Measurements from ENCODE around the gene TUBAL3. TPM values are rescaled to one million over a fixed set of nuclear protein-coding genes. Genes with fewer than 3 reads are reported as not detected.

Gene TUBAL3
- total RNA-seq, 6 experiments from 2014 or later, result not detected

DNA sequence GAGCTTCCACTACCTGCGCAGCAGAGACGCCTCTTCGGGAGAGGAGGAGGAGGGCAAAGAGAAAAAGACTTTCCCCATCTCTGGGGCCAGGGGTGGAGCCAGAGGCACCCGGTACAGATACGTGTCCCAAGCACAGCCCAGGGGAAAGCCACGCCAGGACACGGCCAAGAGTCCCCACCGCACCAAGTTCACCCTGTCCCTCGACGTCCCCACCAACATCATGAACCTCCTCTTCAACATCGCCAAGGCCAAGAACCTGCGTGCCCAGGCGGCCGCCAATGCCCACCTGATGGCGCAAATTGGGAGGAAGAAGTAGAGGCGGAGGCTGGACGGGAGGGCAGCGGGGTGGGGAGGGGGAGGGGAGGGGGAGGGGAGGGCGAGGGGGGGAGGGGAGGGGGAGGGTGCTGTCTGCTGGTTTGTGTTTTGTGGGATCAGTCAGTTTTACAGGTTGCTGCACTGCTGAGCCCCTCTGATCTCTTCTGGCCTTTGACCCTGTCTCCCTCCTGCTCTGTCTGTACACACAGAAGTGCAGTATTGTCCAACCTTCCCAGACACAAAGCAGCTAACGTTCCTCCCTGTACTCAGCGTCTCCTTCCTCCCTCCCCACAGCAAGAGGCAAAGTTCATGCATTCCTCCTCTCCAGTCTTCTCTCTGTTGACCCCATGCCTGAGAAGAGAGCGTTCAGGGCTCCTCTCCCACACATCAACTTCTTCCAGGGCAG is 30.6 kb downstream of the TUBAL3 start:
- H3K4me3 Mint-ChIP-seq, result no peak overlapping the region
- H3K9me3 Mint-ChIP-seq, result peaks cover 8% of the 10 kb centered on the region; the same call in 1 of the 2 replicates
- no peaks in the 10 kb centered on the region for H3K4me1 Mint-ChIP-seq (ENCODE audit: low read depth)
- no peaks in the 10 kb centered on the region for H3K36me3 Mint-ChIP-seq (ENCODE audit: low read depth)
- DNase-seq, result no peak
- TF ChIP-seq, protein P1, sequence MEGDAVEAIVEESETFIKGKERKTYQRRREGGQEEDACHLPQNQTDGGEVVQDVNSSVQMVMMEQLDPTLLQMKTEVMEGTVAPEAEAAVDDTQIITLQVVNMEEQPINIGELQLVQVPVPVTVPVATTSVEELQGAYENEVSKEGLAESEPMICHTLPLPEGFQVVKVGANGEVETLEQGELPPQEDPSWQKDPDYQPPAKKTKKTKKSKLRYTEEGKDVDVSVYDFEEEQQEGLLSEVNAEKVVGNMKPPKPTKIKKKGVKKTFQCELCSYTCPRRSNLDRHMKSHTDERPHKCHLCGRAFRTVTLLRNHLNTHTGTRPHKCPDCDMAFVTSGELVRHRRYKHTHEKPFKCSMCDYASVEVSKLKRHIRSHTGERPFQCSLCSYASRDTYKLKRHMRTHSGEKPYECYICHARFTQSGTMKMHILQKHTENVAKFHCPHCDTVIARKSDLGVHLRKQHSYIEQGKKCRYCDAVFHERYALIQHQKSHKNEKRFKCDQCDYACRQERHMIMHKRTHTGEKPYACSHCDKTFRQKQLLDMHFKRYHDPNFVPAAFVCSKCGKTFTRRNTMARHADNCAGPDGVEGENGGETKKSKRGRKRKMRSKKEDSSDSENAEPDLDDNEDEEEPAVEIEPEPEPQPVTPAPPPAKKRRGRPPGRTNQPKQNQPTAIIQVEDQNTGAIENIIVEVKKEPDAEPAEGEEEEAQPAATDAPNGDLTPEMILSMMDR (IDR thresholded peaks at IDR 0.05), result no peak
- H3K27ac Mint-ChIP-seq, result no peak overlapping the region
- peaks cover 19% of the 10 kb centered on the region for H3K27me3 Mint-ChIP-seq (ENCODE audit: insufficient read depth)

DNA sequence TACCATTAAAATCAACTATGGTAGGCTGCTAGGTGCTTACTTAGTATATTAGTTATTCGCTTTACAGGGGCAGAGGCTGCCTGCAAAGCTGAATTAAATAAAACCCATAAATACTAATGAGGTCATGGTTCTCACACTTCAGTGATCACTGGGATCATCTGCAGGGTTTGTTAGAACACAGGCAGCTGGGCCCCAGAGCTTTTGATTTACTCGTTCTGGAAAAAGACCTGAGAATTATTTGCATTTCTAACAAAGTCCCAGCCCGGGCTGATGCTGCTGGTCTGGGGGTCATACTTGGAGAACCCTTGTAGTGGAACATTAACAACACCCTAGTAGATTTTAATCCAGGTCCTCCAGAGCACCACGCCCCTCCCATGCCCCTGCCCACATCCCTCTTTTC is 31.3 kb downstream of the TUBAL3 start:
- peaks cover 19% of the 10 kb centered on the region for H3K27me3 Mint-ChIP-seq (ENCODE audit: insufficient read depth)
- TF ChIP-seq, protein P1 (IDR thresholded peaks at IDR 0.05), result no peak
- H3K4me1 Mint-ChIP-seq (ENCODE audit: low read depth), result no peaks in the 10 kb centered on the region
- H3K36me3 Mint-ChIP-seq (ENCODE audit: low read depth), result no peaks in the 10 kb centered on the region
- no peak overlapping the region for H3K27ac Mint-ChIP-seq
- peaks cover 8% of the 10 kb centered on the region; the same call in 1 of the 2 replicates for H3K9me3 Mint-ChIP-seq
- no peak for DNase-seq
- H3K4me3 Mint-ChIP-seq, result no peak overlapping the region

DNA sequence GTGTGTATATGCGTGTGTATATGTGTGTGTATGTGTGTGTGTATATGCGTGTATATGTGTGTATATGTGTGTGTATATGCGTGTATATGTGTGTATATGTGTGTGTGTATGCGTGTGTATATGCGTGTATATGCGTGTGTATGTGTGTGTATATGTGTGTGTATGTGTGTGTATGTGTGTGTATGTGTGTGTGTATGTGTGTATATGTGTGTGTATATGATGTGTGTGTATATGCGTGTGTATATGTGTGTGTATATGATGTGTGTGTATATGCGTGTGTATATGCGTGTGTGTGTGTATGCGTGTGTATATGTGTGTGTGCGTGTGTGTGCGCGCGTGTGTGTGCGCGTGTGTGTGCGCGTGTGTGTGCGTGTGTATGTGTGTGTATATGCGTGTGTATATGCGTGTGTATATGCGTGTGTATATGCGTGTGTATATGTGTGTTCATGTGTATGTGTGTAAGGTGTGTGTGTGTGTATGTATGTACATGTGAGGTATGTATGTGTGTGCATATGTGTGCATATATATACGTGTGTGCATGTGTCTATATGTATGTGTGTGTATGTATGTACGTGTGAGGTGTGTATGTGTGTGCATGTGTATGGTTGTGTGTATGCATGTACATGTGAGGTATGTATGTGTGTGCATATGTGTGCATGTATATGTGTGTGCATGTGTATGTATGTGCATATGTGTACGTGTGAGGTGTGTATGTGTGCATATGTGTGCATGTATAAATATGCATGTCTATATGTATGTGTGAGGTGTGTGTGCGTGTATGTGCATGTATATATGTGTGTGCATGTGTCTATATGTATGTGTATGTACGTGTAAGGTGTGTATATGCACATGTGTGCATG is 33.9 kb downstream of the TUBAL3 start:
- Mint-ChIP-seq H3K27me3 (ENCODE audit: insufficient read depth) (peaks cover 32% of the 10 kb centered on the region), H3K36me3 (ENCODE audit: low read depth) (no peaks in the 10 kb centered on the region), H3K4me1 (ENCODE audit: low read depth) (no peaks in the 10 kb centered on the region), H3K4me3 (no peak overlapping the region), H3K27ac (no peak overlapping the region), H3K9me3 (peaks cover 8% of the 10 kb centered on the region; the same call in 1 of the 2 replicates)
- no peak for DNase-seq
- TF ChIP-seq, protein P1 (IDR thresholded peaks at IDR 0.05), result no peak

DNA sequence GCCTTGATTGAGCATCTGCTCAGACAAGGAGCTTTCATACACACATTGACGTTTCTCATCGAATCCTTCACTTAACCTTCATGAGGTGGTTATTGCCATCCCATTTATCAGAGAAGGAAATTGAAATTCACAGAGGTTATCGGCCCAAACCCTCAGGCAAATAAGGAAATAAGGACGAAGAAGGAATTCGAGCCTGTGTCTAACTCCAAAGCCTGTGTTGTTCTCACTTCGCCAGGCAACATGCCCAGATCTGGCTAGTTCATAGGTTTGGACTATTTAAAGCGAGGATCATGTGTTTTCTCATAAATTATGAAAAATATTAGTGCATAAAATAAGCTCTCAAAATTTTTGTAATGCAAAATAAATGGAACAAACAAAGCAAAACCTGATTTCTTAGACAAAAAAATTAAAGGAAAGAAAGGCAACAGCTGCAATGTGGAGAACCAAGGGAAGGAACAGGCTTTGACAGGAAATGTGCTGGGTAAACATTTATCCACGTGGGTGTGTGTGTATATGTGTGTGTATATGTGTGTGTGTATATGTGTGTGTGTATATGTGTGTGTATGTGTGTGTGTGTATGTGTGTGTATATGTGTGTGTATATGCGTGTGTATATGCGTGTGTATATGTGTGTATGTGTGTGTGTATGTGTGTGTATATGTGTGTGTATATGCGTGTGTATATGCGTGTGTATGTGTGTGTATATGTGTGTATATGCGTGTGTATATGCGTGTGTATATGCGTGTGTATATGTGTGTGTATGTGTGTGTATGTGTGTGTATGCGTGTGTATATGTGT is 35.1 kb downstream of the TUBAL3 start:
- Mint-ChIP-seq H3K27me3 (ENCODE audit: insufficient read depth) (peaks cover 39% of the 10 kb centered on the region), H3K4me1 (ENCODE audit: low read depth) (no peaks in the 10 kb centered on the region), H3K27ac (no peak overlapping the region), H3K9me3 (peaks cover 8% of the 10 kb centered on the region; the same call in 1 of the 2 replicates), H3K4me3 (no peak overlapping the region), H3K36me3 (ENCODE audit: low read depth) (no peaks in the 10 kb centered on the region)
- TF ChIP-seq, protein P1 (IDR thresholded peaks at IDR 0.05), result no peak
- no peak for DNase-seq

DNA sequence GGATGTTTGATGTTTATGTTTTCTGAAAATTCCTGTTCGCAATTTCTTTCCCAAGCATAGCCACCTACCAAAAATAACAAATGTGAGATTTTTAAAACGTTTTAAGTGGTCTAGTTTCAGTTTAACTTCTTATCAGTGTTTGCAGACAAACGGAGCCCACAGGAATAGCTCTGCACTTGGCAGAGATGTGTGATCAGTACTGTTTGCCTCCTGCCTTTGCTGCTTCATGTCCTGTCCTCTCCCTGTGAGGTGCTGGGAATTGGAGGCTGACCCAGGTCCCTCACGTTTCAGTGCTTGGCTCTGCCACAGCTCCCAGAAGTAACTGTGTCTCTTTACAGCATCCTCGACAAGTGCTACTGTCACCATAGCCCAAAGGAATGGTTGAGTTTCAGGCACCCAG is 38.7 kb downstream of the TUBAL3 start:
- peaks cover 38% of the 10 kb centered on the region for H3K27me3 Mint-ChIP-seq (ENCODE audit: insufficient read depth)
- H3K4me3 Mint-ChIP-seq, result no peak overlapping the region
- no peak for DNase-seq
- TF ChIP-seq, protein P1 (IDR thresholded peaks at IDR 0.05), result no peak
- H3K36me3 Mint-ChIP-seq (ENCODE audit: low read depth), result no peaks in the 10 kb centered on the region
- H3K27ac Mint-ChIP-seq, result no peak overlapping the region
- no peaks in the 10 kb centered on the region for H3K4me1 Mint-ChIP-seq (ENCODE audit: low read depth)
- H3K9me3 Mint-ChIP-seq, result peaks cover 6% of the 10 kb centered on the region; the same call in 1 of the 2 replicates
